CD4-positive, alpha-beta T cell treated with Interleukin-15 for 4 hours (primary cell): ENCODE results near the gene RASA2.

ENCODE experiments used
- DNase-seq: peaks from one replicate; pipeline ENCODE4 v3.0.0-alpha.2; 2020; ENCODE audit warnings: low spot score

The RASA2 gene

DNA sequence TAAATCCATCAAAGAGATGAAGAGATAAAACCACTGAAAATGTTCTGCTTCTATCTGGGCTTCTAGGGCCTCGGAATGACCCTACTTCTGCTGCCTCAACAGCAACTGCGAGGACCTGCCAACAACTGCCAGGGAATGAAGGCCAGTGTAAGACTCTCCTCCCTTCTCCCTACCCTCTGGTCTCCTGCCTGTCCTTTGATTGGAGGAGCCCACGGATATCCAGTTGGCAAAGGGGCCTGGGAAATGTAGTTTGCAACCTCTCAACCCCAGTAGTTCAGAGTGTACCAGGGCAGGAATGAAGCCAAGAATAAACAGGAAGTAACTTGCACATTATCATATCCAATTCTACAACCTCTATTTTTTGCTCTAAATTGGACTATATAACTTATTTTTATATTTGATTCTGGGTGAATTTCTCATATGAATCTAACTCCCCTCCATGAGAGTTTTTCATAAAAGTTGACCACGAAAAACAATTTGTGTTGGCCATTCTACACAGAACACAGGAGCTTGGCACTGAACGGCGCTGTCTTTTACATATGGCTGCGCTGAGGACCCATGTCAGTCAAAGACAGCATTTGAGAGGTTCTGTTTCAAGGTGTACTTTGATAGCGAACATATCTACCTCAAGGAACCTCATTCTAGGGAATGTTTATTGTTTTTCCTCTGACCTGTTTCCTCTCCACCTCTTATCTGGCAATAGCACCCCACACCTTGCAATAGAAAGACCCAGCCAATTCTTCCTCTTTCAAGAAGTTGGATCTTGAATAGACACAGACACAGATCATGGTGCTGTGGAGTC, 160.1 kb downstream of the RASA2 start:
- DNase-seq: no peak

DNA sequence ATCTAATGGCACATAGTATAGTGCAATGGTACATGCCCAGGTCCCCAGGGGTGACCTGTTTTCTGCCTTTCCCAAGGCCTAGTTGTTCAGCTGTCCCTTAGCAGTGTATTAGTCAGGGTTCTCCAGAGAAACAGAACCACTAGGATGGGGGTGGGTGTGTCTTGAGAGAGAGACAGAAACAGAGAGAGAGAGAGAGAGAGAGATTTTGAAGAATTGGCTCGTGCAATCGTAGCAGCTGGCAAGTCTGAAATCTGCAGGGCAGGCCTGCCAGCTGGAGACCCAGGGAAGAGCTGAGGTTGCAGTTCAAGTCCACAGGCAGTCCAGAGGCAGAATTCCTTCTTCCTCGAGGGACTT, 160.7 kb downstream of the RASA2 start:
- DNase-seq: no peak

DNA sequence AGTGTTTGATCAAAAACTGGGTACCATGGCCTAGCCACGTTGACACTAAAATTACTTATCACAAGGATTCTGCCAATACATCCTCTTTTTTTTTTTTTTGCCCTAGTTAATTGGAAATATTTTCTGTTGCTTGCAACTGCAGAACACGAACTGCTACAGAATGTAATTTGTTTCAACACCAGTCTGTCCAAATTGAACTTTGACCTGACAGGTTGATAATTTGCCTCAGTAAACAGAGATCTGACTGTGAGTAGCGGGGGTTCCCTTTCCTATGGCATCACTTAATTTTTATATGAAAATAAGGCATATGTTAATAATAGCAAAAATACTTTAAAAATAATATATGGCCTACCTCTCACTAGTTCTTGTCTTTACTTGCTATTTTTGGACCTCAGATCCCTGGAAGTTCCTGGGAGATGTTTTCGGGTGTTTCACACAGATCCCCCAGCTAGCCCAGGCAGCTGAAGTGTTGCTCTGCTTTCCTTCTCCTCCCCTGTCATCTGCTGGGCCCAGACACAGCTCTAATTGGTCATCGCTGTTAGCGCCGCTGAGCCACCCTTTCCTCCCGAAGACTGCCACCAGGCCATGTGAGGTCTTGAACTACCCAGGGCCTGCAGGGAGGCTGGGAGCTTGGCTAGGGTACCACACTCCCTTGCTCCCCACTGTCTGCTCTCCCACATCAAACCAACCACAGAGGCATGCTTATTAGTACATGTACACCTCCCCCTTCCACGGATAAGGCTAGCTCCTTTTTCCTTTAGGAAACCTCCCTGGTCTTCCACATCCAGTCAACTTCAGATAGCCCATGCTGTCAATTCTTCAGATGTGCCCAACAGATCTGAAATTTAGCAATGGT, 161.5 kb downstream of the RASA2 start:
- no peak for DNase-seq

DNA sequence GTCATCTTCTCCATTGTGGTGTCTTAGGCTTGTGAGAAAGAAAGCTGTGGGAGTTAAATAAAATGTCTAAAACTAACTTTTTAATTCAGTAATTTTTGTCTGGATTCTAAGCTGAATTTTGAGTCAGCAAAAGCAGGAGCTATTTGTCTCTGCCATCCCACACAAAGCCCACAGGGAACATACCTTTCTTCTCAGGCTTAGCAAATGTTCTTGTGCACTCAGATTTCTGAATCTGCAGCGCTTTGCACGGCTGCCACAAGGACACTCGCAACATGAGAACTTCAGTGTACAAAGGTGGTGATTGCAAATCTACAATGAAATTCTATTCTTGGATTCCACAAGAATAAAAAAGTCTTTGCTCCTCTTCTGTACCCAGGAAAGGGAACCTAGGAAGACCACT, 163.0 kb downstream of the RASA2 start:
- DNase-seq: no peak

DNA sequence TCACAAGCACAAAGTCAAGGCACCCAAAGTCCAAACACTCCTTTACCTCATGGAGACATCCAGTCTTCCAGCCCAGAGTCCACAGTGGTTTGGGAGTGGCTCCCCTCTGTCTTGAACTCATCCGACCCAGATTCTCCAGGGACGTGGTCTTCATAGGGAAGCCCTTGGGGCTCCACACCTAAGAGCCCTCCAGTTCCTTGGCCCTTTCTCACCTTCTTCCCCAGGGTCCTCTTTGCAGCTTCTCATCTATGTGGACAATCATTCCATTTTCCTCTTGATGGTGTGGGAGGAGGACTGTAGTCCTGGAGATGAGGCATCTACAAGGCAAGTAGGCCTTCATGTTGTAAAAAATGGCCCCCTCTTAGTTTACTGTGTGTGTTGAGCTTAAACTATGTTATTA, 164.0 kb downstream of the RASA2 start:
- DNase-seq: no peak

DNA sequence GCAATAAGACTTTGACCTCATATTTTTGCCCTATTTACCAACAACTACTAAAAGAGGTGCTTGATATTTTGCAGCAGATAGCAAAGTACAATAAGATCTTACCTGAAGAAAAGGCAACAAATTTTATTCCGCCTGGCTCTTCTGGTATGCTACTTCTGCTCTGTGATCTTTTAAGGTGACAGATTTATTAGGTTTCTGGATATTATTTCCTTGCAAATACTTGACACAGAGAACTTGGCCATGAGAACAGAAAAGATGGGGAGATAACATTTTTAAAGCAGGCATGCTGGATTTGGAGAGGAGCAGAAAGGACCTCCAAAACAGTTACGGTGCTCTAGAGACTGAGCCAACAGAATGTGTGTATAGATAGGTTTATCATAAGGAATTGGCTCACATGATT, 164.6 kb downstream of the RASA2 start:
- DNase-seq: no peak

DNA sequence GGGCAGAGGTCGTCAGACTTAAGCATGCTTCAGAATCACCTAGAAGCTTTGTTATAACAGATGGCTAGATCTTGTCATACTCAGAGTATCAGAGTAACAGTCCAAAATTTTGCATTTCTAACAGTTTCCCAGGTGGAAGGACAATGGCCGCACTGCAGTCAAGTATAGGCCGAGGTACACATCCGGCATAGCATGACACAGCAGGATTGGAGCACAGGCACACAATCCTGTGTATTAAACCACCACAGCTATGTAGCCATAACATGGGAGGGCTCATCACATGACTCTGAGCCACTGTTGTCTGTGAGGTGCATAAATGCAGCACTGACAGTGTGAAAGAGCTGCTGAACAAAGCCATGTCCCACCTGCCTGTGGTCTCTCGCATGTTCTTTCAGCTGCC, 165.5 kb downstream of the RASA2 start:
- DNase-seq: no peak

DNA sequence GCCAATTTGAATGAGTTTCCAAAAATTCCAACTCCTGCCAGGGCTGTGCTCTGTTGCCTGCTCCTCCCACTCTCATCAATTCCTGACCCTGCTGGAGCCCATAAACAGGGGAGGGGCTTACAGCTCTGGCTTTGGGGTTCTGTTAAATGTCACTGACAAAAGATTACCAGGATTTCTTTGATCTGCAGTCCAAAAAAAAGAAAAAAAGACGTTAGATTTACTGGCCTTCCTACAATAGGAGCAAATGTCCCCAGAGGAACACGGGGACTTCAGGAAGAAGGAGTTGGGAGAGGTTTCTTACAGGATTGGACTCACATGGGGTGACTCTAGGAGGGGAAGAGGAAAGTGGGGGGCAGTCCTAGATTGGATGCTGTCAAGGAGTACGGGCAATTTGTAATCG, 167.0 kb downstream of the RASA2 start:
- DNase-seq: no peak

DNA sequence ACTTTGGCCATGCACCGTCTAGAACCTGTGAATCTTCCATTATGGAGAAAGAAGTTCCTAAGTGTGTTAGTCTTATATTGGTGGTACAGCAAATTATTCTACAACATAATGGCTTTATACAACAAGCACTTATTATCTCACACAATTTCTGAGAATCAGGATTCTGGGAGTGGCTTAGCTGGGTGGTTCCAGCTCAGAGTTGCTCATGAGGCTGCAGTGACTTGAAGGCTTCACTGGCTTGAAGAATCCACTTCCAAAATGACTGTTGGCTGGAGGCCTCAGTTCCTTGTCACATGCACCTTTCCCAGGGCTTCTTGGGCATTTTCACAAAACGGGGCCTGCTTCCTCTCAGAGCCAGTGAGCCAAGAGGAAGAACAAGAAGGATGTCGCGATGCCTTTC, 169.0 kb downstream of the RASA2 start:
- DNase-seq: no peak

DNA sequence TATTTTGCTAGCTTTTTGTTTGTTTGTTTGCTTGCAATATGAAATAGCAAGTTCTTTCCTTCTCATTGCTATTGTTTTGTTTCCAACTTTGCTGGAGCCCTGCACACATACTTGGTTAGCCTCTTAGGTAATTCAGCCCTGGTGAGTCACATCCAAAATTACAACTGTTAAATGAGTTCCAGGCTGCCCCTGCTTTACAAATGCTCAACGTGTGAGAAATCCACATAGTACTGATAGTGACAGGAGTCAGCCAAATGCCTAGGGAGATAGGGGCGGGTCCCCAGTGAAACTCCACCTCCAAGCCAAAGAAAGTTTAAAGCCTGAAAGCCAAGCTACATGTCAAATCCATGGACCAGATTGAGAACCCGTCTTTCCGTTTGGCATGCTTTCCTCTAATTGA, 169.9 kb downstream of the RASA2 start:
- DNase-seq: no peak

DNA sequence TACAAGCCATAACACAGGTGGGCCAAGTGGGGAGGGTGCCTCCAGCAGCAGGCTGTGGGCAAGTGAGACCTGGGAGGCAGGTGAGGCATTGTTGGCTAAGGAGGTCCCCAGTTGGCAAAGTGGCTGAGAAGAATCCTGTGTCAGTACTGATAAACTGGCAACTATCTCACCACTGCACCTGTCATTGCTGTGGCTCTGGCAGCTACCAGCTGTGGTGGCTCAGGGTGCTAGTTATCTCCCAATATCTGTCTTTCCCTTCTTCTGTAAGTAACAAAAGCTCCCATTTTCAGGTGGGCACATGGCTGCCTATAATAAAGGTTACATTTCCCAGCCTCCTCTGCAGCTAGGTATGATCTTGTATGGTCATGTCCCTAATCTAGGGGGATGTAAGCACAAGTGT, 170.7 kb downstream of the RASA2 start:
- no peak for DNase-seq

DNA sequence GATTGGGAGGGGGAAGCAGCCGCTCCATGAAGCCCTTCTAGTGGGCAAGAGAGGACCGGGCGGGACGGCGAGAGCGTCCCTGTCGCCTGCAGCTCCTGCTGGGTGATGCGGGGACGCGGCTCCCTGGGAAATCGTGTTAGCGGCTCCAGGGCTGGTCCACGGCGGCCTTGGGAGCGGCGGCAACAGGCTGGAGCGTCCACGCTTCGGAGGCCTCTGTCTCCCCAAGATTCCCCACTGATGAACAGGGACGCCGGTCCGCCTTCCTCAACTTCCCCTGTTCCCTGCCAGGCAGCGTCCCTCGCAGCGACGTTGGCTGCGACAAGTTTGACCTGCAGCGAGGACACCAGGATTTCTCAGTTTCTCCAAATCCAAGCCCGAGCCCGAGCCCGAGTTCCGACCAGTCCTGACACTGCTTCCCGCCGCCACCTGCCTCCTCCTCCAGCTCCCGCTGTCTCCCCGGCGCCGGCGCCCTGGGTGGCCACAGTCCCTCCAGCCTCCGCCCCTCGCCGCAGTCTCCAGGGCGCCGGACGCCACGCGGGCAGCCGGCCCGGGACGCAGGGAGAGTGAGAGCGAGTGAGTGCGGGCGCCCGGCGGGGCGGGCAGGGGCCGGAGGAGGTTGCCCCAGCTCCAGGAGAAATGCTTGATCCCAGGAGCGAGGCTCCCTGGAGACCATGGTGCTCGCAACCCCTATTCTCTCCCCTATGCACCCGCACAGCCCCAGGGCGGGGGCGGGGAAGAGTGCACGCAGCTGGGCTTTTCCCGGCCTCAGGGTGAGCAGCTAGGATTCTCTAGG, 173.2 kb downstream of the RASA2 start:
- no peak for DNase-seq

DNA sequence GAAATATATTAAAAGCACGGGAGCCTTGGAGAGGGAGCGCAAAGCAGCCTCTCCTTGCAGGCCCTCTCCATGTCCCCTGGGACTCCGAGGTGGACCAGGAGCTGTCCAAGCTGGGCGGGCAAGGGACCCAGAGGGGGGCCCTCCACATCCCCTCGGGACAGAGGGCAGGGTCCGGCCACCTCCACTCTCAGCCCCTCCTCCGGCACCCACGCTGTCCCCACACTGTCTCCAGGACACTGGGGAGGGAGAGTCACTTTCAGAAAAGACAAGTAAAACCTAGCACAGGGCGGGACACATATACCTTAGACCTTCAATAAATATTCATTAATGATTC, 173.8 kb downstream of the RASA2 start:
- no peak for DNase-seq

DNA sequence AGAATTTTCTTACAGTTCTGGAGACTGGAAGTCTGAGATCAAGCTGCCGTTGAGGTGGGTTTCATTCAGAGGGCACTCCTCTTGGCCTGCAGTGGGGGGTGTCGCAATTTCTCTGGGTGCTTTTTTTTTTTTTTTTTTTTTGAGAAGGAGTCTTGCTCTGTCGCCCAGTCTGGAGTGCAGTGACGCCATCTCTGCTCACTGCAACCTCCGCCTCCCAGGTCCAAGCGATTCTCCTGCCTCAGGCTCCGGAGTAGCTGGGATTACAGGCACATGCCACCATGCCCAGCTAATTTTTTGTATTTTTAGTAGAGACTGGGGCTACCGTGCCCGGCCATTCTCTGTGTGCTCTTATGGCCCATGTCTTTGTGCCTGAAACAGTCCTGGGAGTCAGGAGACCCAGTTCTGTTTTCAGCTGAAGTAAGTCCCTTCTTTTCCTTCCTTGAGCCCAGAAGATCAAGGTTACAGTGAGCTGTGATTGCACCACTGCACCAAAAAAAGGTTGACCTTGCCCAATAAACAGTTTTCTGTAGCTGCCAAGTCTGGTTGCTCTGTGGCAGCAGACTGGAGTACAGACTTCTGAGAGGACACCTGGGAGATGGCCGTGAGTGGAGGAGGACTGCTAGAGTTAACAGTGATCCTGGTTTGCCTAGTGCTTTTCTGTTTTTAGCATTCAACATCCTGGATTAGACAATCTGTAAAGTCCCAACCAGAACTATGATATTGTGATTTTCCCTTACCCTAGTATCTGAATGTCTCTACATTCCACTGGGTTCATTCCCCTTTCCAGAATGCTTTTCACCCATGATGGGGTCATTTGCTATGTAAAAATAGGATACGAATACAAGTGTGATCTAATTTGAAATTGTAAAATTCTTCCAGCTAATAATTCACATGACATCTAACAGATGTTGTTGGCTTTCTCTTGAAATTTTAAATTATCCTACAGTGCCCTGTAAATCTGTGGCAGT, 174.7 kb downstream of the RASA2 start:
- no peak for DNase-seq

DNA sequence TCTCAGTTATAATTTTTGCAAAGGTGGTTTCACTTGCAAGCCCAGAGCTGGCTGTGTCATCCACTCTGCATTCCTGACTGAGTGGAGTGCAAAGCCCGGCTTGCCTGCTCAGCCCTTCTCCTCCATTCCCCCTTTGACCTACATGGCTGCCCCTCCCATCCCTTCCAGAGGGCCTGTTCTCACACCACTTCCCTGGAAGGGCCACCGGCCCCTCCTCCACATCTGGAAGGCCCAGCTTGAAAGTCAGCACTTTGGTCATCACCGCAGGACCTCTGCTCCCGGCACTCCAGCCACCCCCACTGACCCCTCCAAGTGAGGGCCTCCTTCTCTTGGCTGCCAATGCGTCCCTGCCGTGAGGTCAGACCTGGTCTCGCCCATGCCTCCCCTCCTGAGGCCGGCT, 177.2 kb downstream of the RASA2 start:
- DNase-seq: no peak
